HCT116 (cell line): Measurements from ENCODE around the gene LRRC4C.

Experiments used
- CBX3 ChIP-seq: IDR thresholded peaks from 2 replicates; pipeline ENCODE4 v1.6.1; 2012; ENCODE audit warnings: low read depth
- ELF1 ChIP-seq: IDR thresholded peaks from 2 replicates; pipeline ENCODE4 v1.6.1; 2012; ENCODE audit warnings: low read depth, borderline replicate concordance
- EZH2 ChIP-seq: fragments of 200-600 bp; sonication (generic); IDR thresholded peaks from 2 replicates; pipeline ENCODE4 v1.6.1; 2017; ENCODE audit warnings: antibody characterized with exemption, mixed run types
- EZH2phosphoT487 ChIP-seq: fragments of 200-600 bp; IDR thresholded peaks from 2 replicates; pipeline ENCODE4 v1.6.1; 2018; ENCODE audit warnings: antibody characterized with exemption, borderline replicate concordance
- JUND ChIP-seq: IDR thresholded peaks from 2 replicates; pipeline ENCODE4 v1.6.1; 2012
- POLR2A ChIP-seq: IDR thresholded peaks from 2 replicates; pipeline ENCODE4 v1.7.0; 2011; ENCODE audit warnings: borderline replicate concordance; ENCODE audit not compliant: insufficient read depth, insufficient read length; ENCODE audit errors: extremely low read depth
- POLR2AphosphoS5 ChIP-seq: IDR thresholded peaks from 2 replicates; pipeline ENCODE4 v1.6.1; 2011; ENCODE audit warnings: mild to moderate bottlenecking, low read depth, low read length, moderate library complexity
- SIN3A ChIP-seq: IDR thresholded peaks from 2 replicates; pipeline ENCODE4 v1.6.1; 2012; ENCODE audit warnings: low read depth
- SP1 ChIP-seq: IDR thresholded peaks from 2 replicates; pipeline ENCODE4 v1.6.1; 2012; ENCODE audit warnings: low read depth
- SRF ChIP-seq: IDR thresholded peaks from 2 replicates; pipeline ENCODE4 v1.6.1; 2012; ENCODE audit warnings: low read depth
- TCF7L2 ChIP-seq: IDR thresholded peaks from 2 replicates; pipeline ENCODE4 v1.7.0; 2011; ENCODE audit warnings: borderline replicate concordance, inconsistent platforms; ENCODE audit not compliant: insufficient read depth, insufficient read length; ENCODE audit errors: extremely low read depth
- ZFX ChIP-seq: fragments of 450-650 bp; IDR thresholded peaks from 2 replicates; pipeline ENCODE4 v1.6.1; 2017
- TF ChIP-seq, protein P1 (sequence below), 3 experiments: fragments of 200-600 bp in 1 of 3; sonication (generic) in 1 of 3; IDR thresholded peaks in 2 of 3; conservative IDR thresholded peaks in 1 of 3; 2 replicates each; pipeline ENCODE4 v1.5.1; 2012 to 2017; ENCODE audit warnings: low read depth in 2 of 3, low read length in 2 of 3, antibody characterized with exemption in 1 of 3, borderline replicate concordance in 1 of 3, control low read depth in 1 of 3, mild to moderate bottlenecking in 1 of 3, mixed read lengths in 1 of 3, mixed run types in 1 of 3, moderate library complexity in 1 of 3; ENCODE audit not compliant: insufficient read depth in 1 of 3
- TF ChIP-seq, protein P2 (sequence below): IDR thresholded peaks from 2 replicates; pipeline ENCODE4 v1.6.1; 2011; ENCODE audit warnings: mild to moderate bottlenecking, low read length, moderate library complexity; ENCODE audit not compliant: insufficient replicate concordance; ENCODE audit errors: extremely low read depth

DNA sequence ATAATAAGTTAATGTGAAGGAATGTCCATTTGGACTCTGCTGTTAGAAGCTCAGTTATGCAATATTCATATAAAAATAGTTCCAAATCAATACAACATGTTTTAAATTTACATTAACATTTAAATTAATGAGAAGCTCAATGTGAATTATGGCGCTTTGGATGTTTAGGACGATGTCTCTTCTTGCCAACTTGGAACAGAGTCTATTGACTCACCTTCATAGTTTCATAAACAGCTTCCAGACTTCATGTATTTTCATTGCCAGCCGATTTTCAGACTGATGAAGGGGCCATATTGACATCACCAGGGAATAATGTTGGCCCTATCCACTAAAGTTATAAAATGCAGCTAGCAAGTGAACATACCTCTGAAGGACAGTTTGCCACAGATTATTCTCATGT, 1136.2 kb downstream of the LRRC4C start:
- TF ChIP-seq, protein P1, sequence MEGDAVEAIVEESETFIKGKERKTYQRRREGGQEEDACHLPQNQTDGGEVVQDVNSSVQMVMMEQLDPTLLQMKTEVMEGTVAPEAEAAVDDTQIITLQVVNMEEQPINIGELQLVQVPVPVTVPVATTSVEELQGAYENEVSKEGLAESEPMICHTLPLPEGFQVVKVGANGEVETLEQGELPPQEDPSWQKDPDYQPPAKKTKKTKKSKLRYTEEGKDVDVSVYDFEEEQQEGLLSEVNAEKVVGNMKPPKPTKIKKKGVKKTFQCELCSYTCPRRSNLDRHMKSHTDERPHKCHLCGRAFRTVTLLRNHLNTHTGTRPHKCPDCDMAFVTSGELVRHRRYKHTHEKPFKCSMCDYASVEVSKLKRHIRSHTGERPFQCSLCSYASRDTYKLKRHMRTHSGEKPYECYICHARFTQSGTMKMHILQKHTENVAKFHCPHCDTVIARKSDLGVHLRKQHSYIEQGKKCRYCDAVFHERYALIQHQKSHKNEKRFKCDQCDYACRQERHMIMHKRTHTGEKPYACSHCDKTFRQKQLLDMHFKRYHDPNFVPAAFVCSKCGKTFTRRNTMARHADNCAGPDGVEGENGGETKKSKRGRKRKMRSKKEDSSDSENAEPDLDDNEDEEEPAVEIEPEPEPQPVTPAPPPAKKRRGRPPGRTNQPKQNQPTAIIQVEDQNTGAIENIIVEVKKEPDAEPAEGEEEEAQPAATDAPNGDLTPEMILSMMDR (IDR thresholded peaks at IDR 0.05 in 2 of 3, conservative IDR thresholded peaks at IDR 0.05 in 1 of 3; ENCODE audit: borderline replicate concordance in 1 of 3, insufficient read depth in 1 of 3, low read depth in 2 of 3, low read length in 2 of 3) = no peak
- TF ChIP-seq SRF (no peak), JUND (no peak), POLR2A (no peak), EZH2 (no peak), SP1 (no peak), SIN3A (no peak), POLR2AphosphoS5 (no peak), TCF7L2 (no peak), CBX3 (no peak), EZH2phosphoT487 (no peak), ELF1 (no peak), ZFX (no peak)
- TF ChIP-seq, protein P2, sequence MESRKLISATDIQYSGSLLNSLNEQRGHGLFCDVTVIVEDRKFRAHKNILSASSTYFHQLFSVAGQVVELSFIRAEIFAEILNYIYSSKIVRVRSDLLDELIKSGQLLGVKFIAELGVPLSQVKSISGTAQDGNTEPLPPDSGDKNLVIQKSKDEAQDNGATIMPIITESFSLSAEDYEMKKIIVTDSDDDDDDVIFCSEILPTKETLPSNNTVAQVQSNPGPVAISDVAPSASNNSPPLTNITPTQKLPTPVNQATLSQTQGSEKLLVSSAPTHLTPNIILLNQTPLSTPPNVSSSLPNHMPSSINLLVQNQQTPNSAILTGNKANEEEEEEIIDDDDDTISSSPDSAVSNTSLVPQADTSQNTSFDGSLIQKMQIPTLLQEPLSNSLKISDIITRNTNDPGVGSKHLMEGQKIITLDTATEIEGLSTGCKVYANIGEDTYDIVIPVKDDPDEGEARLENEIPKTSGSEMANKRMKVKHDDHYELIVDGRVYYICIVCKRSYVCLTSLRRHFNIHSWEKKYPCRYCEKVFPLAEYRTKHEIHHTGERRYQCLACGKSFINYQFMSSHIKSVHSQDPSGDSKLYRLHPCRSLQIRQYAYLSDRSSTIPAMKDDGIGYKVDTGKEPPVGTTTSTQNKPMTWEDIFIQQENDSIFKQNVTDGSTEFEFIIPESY = no peak
